GM12874 (cell line): ENCODE data around the gene FANCC.

Source experiments
- TF ChIP-seq, protein P1 (sequence below): IDR thresholded peaks from 2 replicates; pipeline ENCODE4 v1.5.1; 2011; ENCODE audit warnings: low read depth, mild to moderate bottlenecking, control low read depth, low read length, moderate library complexity; ENCODE audit not compliant: insufficient read depth

Gene FANCC

DNA sequence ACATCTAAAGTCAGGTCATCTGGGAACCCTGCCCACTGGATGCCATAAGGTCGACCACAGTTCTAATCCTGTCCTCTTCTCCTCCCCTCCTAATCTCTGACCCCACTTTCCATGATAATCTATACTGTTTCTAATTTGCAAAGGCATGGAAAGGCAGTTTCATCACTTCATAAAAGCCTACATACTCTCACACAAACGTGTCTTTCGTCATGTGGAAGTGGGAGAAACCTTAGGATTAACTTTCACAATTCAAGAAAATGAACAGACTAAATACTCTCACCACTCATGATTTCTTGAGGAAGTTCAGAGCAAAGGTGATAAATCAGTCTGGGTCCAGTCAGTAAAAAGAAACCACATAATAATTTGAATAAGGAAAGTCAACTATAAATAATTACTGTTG is 5.5 kb downstream of the FANCC start:
- TF ChIP-seq, protein P1, sequence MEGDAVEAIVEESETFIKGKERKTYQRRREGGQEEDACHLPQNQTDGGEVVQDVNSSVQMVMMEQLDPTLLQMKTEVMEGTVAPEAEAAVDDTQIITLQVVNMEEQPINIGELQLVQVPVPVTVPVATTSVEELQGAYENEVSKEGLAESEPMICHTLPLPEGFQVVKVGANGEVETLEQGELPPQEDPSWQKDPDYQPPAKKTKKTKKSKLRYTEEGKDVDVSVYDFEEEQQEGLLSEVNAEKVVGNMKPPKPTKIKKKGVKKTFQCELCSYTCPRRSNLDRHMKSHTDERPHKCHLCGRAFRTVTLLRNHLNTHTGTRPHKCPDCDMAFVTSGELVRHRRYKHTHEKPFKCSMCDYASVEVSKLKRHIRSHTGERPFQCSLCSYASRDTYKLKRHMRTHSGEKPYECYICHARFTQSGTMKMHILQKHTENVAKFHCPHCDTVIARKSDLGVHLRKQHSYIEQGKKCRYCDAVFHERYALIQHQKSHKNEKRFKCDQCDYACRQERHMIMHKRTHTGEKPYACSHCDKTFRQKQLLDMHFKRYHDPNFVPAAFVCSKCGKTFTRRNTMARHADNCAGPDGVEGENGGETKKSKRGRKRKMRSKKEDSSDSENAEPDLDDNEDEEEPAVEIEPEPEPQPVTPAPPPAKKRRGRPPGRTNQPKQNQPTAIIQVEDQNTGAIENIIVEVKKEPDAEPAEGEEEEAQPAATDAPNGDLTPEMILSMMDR: no peak

DNA sequence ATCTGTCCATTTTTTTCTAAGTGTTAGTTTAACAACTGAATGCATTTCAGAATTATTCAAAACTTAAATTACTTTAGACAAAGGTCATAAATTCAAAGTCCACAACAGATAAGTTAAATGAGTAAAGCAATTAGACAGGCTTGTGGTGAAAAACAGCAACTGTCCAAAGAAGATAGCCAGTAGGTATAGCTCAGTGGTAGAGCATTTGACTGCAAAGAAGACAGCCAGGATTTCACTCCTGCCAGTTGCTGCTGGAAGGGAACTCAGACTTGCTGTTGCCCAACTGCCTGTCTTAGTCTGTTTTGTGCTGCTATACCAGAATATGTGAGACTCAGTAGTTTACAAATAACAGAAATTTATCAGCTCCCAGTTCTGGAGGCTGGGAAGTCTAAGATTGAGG is 10.0 kb downstream of the FANCC start:
- TF ChIP-seq, protein P1: no peak

DNA sequence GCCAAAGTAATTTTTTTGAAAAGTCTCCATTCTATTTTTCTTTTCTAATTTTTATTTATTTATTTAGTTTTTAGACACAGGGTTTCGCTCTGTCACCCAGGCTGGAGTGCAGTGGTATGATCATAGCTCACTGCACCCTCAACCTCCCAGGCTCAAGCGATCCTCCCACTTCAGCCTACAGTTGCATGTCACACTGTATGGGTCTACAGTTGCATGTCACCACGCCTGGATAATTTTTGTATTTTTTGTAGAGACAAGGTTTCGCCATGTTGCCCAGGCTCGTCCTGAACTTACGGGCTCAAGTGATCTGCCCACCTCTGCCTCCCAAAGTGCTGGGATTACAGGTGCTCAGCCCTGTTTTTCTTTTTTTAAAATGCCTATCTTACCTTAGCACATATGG is 10.7 kb downstream of the FANCC start:
- TF ChIP-seq, protein P1: no peak

DNA sequence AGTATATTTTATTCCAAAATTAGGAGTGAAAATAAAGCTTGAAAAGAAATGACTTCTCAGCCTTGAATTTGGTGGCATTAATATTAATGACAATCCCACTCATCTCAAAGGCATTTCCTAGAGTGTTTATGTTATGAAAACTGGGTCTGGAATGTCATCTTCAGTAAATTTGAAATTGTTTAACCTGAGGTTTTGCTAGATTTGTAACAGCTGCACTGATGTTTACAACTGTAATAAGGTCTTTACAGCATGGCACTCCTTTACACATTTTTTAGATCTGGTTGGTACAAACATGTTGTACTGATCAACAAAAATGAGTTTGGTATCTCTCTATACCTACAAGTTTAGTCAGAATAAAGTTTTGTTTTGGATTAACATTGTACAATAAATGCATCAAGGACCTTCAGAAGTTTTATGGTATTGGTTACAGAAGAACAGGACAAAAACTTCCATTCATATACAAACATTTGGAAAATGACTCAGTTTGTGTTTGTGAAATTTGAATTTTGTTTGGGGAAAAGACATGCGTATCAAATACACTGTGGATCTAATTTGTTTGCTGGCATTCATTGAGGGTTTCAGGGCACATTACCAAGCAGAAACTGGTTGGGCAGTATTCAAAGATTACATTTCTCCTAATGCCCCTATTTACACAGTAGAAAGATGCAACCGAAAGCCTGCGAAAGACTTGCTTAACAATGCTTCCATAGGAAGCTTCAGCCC is 11.6 kb downstream of the FANCC start:
- TF ChIP-seq, protein P1: no peak

DNA sequence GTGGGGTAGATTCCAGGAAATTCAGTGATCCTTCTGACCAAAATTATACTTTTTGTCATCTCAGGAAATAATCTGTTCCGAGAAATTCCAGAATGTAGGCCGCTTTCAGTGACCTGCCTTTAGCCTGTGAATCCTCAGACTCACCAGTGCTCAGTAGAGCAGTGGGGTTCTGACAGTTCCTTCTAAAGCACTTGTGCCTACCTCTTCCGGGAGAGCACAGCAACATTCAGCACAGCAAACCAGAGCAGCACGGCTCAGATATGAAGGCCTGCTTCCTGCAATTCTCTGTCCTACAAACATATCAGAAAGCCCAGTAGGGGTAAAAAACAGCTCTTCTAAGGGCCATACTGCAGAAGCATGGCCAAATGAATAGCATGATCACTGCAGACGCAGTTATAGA is 15.0 kb downstream of the FANCC start:
- TF ChIP-seq, protein P1: no peak

DNA sequence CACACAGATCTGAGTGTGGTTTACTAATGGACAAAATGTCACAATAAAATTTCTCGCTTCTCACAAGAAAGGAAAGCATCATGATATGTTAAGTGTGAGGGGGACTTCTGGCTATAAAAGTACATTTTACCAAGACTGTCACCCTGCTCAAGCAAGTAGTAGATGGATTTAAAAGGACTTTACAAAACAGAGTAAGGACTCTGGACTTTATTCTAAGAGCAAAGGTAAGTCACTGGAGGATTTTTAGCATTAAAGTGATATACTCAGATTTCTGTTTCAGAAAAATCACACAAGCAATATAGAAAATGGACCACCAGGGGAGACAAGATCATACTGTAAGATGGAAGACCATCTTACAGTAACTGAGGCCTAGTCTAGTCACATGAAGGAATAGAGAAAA is 19.7 kb downstream of the FANCC start:
- TF ChIP-seq, protein P1: no peak

DNA sequence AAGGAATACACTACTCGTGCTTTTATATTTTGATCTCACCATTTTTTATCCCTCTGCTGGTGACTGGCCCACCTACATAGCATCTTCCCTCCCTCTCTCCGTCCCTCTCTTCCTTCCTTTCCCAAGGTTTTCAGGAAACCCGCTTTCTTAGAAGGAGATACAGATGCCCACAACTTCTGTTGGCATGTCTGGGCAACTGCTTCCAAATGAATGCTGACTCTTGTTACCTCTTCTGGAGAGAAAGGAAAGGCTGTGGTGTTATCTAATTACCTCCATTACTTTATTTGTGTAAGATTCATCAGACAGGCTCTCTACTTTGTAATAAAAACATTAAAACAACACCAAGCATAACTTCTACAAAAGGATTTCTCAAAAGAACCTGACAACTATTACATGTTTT is 20.2 kb downstream of the FANCC start:
- TF ChIP-seq, protein P1: no peak
